GM13977 (cell line): ENCODE measurements around the gene IGF1R.

ENCODE experiments used
- DNase-seq: peaks from one replicate; pipeline ENCODE4 v3.0.0; 2012; ENCODE audit warnings: low spot score
- in situ Hi-C: fragments of 300-500 bp; cut with MboI; formaldehyde crosslinking; loops from one replicate; pipeline ENCODE4 v1.12.0; 2022; ENCODE audit warnings: low sequenced_read_pairs, low pct_unique_long_range_greater_than_20kb, mixed read lengths, inconsistent platforms; ENCODE audit not compliant: unreplicated experiment
- TF ChIP-seq, protein P1 (sequence below): IDR thresholded peaks from 2 replicates; pipeline ENCODE4 v1.5.1; 2012; ENCODE audit warnings: mild to moderate bottlenecking, control low read depth; ENCODE audit not compliant: insufficient read depth; ENCODE audit errors: extremely low read depth, missing control alignments

IGF1R gene

DNA sequence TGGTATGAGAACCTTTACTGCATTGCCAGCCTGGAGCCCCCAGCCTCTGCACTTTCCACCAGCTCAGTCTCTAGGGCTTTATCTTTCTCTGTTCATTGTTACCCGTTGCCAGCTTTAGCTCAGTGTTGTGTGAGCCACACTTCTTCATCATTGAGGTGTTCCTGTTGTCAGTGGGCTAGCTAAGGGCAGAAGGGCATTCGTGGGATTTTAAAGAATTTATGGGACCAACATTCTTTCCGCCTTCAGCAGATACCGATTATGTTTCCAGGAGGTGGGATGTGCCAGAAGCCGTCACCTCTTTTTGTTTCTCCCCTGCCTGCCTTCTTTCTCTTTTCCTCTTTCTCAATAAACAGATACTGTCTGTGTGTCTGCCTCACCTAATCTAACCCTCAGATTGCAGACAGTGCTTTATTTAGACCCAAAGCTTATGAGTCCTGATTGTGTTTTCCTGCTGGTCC, 294.7 kb downstream of the IGF1R start:
- TF ChIP-seq, protein P1, sequence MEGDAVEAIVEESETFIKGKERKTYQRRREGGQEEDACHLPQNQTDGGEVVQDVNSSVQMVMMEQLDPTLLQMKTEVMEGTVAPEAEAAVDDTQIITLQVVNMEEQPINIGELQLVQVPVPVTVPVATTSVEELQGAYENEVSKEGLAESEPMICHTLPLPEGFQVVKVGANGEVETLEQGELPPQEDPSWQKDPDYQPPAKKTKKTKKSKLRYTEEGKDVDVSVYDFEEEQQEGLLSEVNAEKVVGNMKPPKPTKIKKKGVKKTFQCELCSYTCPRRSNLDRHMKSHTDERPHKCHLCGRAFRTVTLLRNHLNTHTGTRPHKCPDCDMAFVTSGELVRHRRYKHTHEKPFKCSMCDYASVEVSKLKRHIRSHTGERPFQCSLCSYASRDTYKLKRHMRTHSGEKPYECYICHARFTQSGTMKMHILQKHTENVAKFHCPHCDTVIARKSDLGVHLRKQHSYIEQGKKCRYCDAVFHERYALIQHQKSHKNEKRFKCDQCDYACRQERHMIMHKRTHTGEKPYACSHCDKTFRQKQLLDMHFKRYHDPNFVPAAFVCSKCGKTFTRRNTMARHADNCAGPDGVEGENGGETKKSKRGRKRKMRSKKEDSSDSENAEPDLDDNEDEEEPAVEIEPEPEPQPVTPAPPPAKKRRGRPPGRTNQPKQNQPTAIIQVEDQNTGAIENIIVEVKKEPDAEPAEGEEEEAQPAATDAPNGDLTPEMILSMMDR: no peak
- no peak for DNase-seq
- in situ Hi-C loops: no loop called here

DNA sequence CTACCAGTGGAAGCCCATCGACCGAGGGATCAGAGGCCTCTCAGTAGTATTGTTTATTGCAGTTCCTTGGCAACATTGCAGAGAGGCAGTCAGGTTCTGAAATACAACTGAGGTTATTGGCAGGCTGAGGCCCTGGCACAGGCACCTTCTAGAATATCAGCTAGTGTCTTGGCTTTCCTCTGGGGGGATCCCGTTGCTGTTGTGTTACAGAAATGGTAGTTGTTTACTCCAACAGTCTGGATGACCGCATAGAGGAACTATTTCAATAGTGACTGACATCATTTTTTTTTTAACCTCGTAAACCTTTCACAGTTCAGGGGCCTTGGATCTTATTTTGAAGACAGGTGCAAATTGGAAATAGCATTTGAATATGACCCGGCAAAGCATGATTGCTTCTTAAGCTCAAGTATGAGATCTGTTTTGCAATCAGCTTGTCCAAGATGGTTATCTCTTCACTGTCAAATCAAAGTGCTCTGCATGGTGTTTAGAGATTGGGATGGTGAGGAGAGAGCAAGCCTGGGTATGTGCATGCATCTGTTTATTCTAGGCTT, 295.3 kb downstream of the IGF1R start:
- in situ Hi-C loops: no loop called here
- no peak for DNase-seq
- TF ChIP-seq, protein P1: no peak

DNA sequence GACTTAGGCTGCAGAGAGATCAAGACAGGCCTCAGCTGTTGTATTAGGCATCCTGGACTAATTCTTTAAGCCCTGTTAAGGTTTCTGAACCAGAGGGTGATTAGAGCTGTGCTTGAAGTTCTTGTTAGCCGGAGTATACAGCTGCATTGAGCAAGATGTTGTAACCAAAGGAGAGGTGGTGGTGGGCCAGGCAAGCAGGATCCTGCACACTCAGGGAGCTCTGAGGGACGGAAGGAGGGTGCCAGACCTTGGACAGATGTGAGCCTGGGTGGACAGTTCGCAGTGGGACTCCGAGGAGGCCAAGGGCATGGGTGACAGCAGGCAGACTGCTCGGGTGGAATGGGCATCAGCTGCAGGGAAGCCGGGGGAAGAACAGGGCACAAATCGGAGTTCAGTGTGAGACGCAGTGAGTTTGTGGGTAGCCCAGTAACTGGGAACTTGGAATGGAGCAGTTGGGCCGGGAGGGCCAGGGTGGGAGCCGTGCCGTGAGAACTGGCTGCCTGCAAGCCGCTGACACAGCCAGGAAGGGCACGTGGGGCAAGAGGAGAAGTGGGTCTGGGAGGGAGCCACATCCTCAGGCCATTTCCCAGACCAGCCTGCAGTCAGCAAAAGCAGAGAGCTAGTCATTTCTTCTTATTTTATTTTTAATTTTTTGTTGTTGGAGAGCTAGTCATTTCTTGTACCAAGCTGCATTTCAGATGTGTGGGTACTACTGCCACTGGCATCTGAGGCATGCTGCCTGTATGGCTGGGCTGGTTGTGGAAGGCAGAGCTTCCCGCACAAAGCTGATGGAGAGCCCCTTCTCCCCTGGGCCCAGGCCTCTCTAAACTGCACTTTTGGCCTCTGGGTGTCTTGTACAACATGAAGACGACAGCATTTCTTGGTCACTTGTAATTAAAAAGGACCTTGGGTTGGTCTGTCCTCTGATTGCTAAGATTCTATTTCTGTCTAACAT, 298.2 kb downstream of the IGF1R start:
- TF ChIP-seq, protein P1: no peak
- in situ Hi-C loops: no loop called here
- DNase-seq: no peak

DNA sequence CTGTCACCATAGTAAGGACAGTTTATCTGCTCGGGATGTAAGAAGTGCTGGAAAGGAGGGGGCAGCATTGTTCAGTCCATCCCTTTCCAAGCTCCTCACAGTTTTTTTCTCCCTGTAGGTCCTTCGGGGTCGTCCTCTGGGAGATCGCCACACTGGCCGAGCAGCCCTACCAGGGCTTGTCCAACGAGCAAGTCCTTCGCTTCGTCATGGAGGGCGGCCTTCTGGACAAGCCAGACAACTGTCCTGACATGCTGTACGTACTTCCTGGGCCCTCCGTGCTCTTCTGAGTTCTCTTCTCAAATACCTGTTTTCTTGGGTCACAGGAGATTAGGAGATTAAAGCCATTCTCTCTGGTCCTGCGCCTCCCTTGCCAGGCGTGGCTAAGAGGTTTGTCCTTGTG, 300.1 kb downstream of the IGF1R start:
- in situ Hi-C loops: no loop called here
- TF ChIP-seq, protein P1: no peak
- no peak for DNase-seq

DNA sequence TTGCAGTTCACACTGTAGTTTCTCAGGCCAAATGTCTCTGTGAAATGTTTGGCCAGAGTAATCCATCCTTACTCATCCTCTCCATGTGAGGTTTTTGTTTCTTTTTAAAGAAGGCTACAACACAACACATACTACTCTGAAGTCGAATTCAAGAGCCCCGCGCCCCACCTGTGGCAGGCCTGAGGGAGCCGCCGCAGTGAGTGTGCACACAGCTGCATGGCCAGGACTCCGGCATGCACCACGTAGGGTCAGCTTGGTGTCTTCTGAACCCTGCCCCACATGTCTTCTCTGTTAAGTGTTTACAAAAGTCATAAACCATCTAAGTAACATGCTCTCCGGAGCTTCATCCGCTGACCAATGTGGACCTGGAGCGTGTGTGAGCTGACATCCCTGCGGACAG, 300.6 kb downstream of the IGF1R start:
- in situ Hi-C loops: no loop called here
- DNase-seq: no peak
- TF ChIP-seq, protein P1: no peak

DNA sequence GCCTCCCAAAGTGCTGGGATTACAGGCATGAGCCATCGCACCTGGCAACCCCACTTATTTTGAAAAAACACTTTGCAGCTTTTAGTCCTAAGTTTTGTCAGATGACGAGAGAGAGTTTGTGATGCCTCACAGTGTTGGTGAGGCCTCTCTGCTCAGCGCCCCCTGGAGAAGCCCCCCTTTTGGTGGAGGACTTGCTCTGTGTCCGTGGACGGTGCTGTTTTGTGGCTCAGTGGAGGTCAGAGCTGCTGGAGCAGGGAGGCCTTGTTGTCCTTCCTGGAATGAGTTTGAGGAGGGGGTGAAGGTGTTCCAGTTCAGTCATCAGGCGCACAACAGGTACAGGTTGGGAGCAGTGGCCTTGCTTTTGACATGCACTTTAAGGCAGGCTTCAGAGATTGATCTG, 301.3 kb downstream of the IGF1R start:
- in situ Hi-C loops: no loop called here
- TF ChIP-seq, protein P1: no peak
- no peak for DNase-seq
